Body of pancreas (tissue), 4 donors: Measurements from ENCODE around the gene DOHH. TPM values are rescaled to one million over a fixed set of nuclear protein-coding genes. Genes with fewer than 3 reads are reported as not detected.
A peak's percentile ranks its signal among the peaks of the same experiment; 100 is the strongest.
"Not testable (repeated sequence)": the region's sequence is repeated elsewhere in the genome, so short reads cannot be mapped to it uniquely, and the experiment has no call there.

Source experiments
- ATAC-seq: fragments of 150-250 bp; one replicate; pipeline ENCODE4 v1.9.1; 2016
- DNase-seq, 4 donors: peaks; one replicate each; pipeline ENCODE4 v3.0.0-alpha.2; 2019
- H3K27ac ChIP-seq, 4 donors: fragments of 200-600 bp; sonication (generic); 1 replicate in 3 of 4; 2 replicates in 1 of 4; pipeline versions ENCODE4 v1.5.1 to v1.6.1; 2016 to 2019; ENCODE audit warnings: mild to moderate bottlenecking in 1 of 4, mixed read lengths in 1 of 4, moderate library complexity in 1 of 4
- H3K27me3 ChIP-seq, 2 donors: fragments of 200-600 bp; sonication (generic); one replicate each; pipeline ENCODE4 v1.6.0; 2016; ENCODE audit warnings: mild to moderate bottlenecking in 1 of 2
- H3K36me3 ChIP-seq, 2 donors: fragments of 200-600 bp; sonication (generic); replicated peaks in 1 of 2; 2 replicates each; pipeline ENCODE4 v1.5.1; 2016; ENCODE audit warnings: low read depth in 2 of 2; ENCODE audit not compliant: insufficient read depth in 1 of 2
- H3K4me1 ChIP-seq: fragments of 200-600 bp; sonication (generic); one replicate; pipeline ENCODE4 v1.6.0; 2016
- H3K4me3 ChIP-seq, 2 donors: fragments of 200-600 bp; sonication (generic); 1 replicate in 1 of 2; 2 replicates in 1 of 2; pipeline ENCODE4 v1.5.1; 2016 to 2019
- H3K9me3 ChIP-seq, 3 donors: fragments of 200-600 bp; sonication (generic); 1 replicate in 2 of 3; 2 replicates in 1 of 3; pipeline ENCODE4 v1.5.1; 2016
- CTCF ChIP-seq, 7 experiments: fragments of 450-650 bp in 4 of 7; fragments of 200-600 bp in 3 of 7; sonication (generic) in 3 of 7; IDR thresholded peaks; one replicate each; pipeline ENCODE4 v1.5.1; 2016 to 2019; ENCODE audit warnings: antibody characterized with exemption in 7 of 7
- POLR2A ChIP-seq, 3 donors: fragments of 450-650 bp; IDR thresholded peaks; one replicate each; pipeline ENCODE4 v1.6.1; 2016; ENCODE audit warnings: antibody characterized with exemption in 3 of 3, mild to moderate bottlenecking in 2 of 3
- WGBS, 2 donors: methylation state at CpG; one replicate each; pipeline ENCODE4 v1.1.5; 2017; 5-methylcytosine and 5-hydroxymethylcytosine counted together
- intact Hi-C: fragments of 100-400 bp; cut with DNase I; formaldehyde crosslinking; loops from one replicate; pipeline ENCODE4 v1.15.1; 2023
- total RNA-seq, 2 donors: library from RNA; depleted of rRNA; stranded (reverse); fragments of >200 nt; gene quantifications; one replicate each; pipeline ENCODE4 v1.1.0, GENCODE V29; 2016

The DOHH gene
- total RNA-seq, 2 donors from 2014 or later: 9.3 to 17.5 TPM

GRCh38 chr19:3510727-3511126 lies 10.3 kb upstream of the DOHH start:
- ATAC-seq (no peak), DNase-seq (no peak)
- WGBS, 2 donors: 0 to 83% methylated on average over 1 to 18 of the region's 22 CpGs
- no peak overlapping the region for H3K4me3 ChIP-seq
- H3K4me1 ChIP-seq: peaks cover 25% of the 10 kb centered on the region
- intact Hi-C loops: no loop called here
- H3K9me3 ChIP-seq: no peaks in the 10 kb centered on the region
- no peaks in the 10 kb centered on the region for H3K27me3 ChIP-seq
- H3K27ac ChIP-seq: no peak overlapping the region
- no peak for TF ChIP-seq POLR2A (IDR thresholded peaks at IDR 0.05)
- TF ChIP-seq CTCF (IDR thresholded peaks at IDR 0.05): no peak
- no peaks in the 10 kb centered on the region for H3K36me3 ChIP-seq

GRCh38 chr19:3509566-3509989 lies 9.1 kb upstream of the DOHH start:
- TF ChIP-seq CTCF (IDR thresholded peaks at IDR 0.05) (no peak), POLR2A (IDR thresholded peaks at IDR 0.05) (no peak)
- no peaks in the 10 kb centered on the region for H3K9me3 ChIP-seq
- 87% methylated on average over 9 to 15 of the region's 15 CpGs for WGBS, 2 donors
- no peak for ATAC-seq
- H3K36me3 ChIP-seq: no peaks in the 10 kb centered on the region
- H3K4me3 ChIP-seq: no peak overlapping the region
- no peak overlapping the region for H3K27ac ChIP-seq
- no peaks in the 10 kb centered on the region for H3K27me3 ChIP-seq
- H3K4me1 ChIP-seq: peaks cover 34% of the 10 kb centered on the region
- DNase-seq: no peak
- intact Hi-C loops: no loop called here

- Histone ChIP-seq H3K36me3 (no peaks in the 10 kb centered on the region), H3K4me1 (peaks cover 34% of the 10 kb centered on the region), H3K27me3 (no peaks in the 10 kb centered on the region), H3K27ac (no peak overlapping the region), H3K4me3 (no peak overlapping the region), H3K9me3 (no peaks in the 10 kb centered on the region)
- intact Hi-C loops: no loop called here
- DNase-seq: no peak
- no peak for TF ChIP-seq CTCF (IDR thresholded peaks at IDR 0.05)
- no peak for TF ChIP-seq POLR2A (IDR thresholded peaks at IDR 0.05)
- WGBS, 2 donors: 90 to 92% methylated on average over 20 to 23 of the region's 23 CpGs
- ATAC-seq: no peak
Measured at GRCh38 chr19:3508771-3509535, 8.5 kb upstream of the DOHH start.

GRCh38 chr19:3508121-3508661 lies 7.7 kb upstream of the DOHH start:
- H3K36me3 ChIP-seq, intact Hi-C loops, ATAC-seq, DNase-seq, H3K9me3 ChIP-seq, H3K4me3 ChIP-seq, H3K27me3 ChIP-seq: not testable (repeated sequence)
- 88 to 94% methylated on average over 10 to 16 of the region's 18 CpGs for WGBS, 2 donors
- Histone ChIP-seq H3K27ac (peak overlapping the region in 2 of 4 donors; percentile 91), H3K4me1 (peaks cover 30% of the 10 kb centered on the region)

- no peaks in the 10 kb centered on the region for H3K27me3 ChIP-seq
- peak; percentile 41 to 70 (median 58) for DNase-seq
- H3K9me3 ChIP-seq: no peaks in the 10 kb centered on the region
- no peaks in the 10 kb centered on the region for H3K36me3 ChIP-seq
- peak overlapping the region; percentile 48 to 91 (median 86) for H3K27ac ChIP-seq
- no peak for TF ChIP-seq POLR2A (IDR thresholded peaks at IDR 0.05)
- TF ChIP-seq CTCF (IDR thresholded peaks at IDR 0.05): no peak
- peak overlapping the region; percentile 57 to 81 for H3K4me3 ChIP-seq
- intact Hi-C loops: no loop called here
- H3K4me1 ChIP-seq: peaks cover 23% of the 10 kb centered on the region
- ATAC-seq: no peak
- 19 to 20% methylated on average over 13 to 31 of the region's 31 CpGs for WGBS, 2 donors
Measured at GRCh38 chr19:3507371-3508120, 7.1 kb upstream of the DOHH start.
